Measurements from ENCODE around the gene TMEM205.

DNA sequence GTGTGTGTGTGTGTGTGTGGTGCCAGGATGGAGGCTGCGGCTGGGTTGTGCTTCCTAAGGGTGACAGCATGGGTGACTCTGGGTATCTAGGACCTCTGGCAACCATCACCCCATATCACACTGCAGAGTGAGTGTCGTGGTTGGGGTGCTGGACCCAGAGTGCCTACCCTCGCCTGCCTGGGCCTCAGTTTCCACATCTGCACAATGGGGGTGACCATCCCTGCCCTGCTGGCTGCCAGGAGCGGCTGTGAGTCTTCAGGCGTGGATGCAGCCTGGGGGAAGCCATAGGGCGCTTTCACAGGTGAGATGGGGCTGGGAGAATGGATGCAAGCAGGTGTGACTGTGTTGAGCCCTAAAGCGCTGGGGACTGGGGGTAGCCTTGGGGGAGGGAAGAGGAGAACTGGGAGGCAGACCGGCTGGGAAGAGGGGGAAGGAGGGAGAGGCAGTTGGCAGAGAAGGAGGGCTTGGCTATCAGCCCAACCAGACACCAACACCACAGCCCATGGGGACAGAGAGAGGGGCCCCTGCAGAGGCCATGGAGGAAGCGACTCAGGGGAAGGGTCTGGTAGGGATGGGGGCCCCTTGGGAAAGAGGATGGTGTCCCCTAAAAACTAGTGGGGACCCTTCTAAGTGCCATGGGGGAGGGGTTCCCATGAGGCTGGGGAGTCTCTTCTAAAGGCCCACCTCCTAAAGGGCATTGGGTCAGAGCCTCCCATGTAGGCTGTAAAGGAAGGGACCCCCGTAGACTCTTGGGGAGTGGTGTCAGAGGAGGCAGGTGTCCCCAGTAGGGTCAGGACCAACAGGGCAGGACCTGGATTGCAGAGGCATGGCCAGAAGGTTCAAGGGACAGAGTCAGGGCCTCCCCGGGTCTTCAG lies 10.8 kb upstream of the TMEM205 start:
- TF ChIP-seq, protein P1, sequence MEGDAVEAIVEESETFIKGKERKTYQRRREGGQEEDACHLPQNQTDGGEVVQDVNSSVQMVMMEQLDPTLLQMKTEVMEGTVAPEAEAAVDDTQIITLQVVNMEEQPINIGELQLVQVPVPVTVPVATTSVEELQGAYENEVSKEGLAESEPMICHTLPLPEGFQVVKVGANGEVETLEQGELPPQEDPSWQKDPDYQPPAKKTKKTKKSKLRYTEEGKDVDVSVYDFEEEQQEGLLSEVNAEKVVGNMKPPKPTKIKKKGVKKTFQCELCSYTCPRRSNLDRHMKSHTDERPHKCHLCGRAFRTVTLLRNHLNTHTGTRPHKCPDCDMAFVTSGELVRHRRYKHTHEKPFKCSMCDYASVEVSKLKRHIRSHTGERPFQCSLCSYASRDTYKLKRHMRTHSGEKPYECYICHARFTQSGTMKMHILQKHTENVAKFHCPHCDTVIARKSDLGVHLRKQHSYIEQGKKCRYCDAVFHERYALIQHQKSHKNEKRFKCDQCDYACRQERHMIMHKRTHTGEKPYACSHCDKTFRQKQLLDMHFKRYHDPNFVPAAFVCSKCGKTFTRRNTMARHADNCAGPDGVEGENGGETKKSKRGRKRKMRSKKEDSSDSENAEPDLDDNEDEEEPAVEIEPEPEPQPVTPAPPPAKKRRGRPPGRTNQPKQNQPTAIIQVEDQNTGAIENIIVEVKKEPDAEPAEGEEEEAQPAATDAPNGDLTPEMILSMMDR (IDR thresholded peaks at IDR 0.05 in 4 of 5, conservative IDR thresholded peaks at IDR 0.05 in 1 of 5), result no peak
- TF ChIP-seq POLR2A (IDR thresholded peaks at IDR 0.05), result no peak

Measured in gastrocnemius medialis (tissue), 4 donors.